T47D (cell line): ENCODE measurements around the gene FAM89A.
A peak's percentile ranks its signal among the peaks of the same experiment; 100 is the strongest.

Experiments used
- DNase-seq, 2 experiments: peaks; one replicate each; pipeline versions ENCODE4 v3.0.0 to v3.0.0-alpha.2; 2011 to 2012; ENCODE audit warnings: low read depth in 1 of 2, low spot score in 1 of 2
- JUND ChIP-seq: IDR thresholded peaks from 2 replicates; pipeline ENCODE4 v1.6.1; 2012; ENCODE audit warnings: low read depth
- in situ Hi-C: cut with HindIII; loops from 2 replicates; pipeline ENCODE4 v1.10.0; 2016; ENCODE audit warnings: low sequenced_read_pairs, low pct_unique_long_range_greater_than_20kb

Gene FAM89A

GRCh38 chr1:231040019-231040799 is at the start of gene FAM89A:
Gene FAM89A (minus strand): TSS chr1:231040254. CDS start chr1:231040211, 43 bp downstream.
- in situ Hi-C loops: no loop called here
- TF ChIP-seq JUND: no peak
- DNase-seq: peak in 1 of 2 experiments; percentile 38

- in situ Hi-C loops: no loop called here
- TF ChIP-seq JUND: no peak
- no peak for DNase-seq
Measured at GRCh38 chr1:231084353-231084752, 44.3 kb upstream of the FAM89A start.

GRCh38 chr1:231079163-231079562 is 39.1 kb upstream of the FAM89A start:
- no peak for TF ChIP-seq JUND
- no peak for DNase-seq
- in situ Hi-C loops: no loop called here

- in situ Hi-C loops: no loop called here
- no peak for TF ChIP-seq JUND
- DNase-seq: no peak
Measured at GRCh38 chr1:231078250-231078649, 38.2 kb upstream of the FAM89A start.

GRCh38 chr1:231076802-231077201 is 36.7 kb upstream of the FAM89A start:
- in situ Hi-C loops: no loop called here
- DNase-seq: no peak
- no peak for TF ChIP-seq JUND

GRCh38 chr1:231075497-231075896 is 35.4 kb upstream of the FAM89A start:
- no peak for DNase-seq
- TF ChIP-seq JUND: no peak
- in situ Hi-C loops: no loop called here

- in situ Hi-C loops: no loop called here
- TF ChIP-seq JUND: no peak
- no peak for DNase-seq
Measured at GRCh38 chr1:231075020-231075419, 35.0 kb upstream of the FAM89A start.

GRCh38 chr1:231074046-231074445 is 34.0 kb upstream of the FAM89A start:
- in situ Hi-C loops: no loop called here

GRCh38 chr1:231073331-231073730 is 33.3 kb upstream of the FAM89A start:
- TF ChIP-seq JUND: no peak
- no peak for DNase-seq
- in situ Hi-C loops: no loop called here

More at GRCh38 chr1:231074046-231074445, 34.0 kb upstream of the FAM89A start:
- DNase-seq: no peak
- TF ChIP-seq JUND: no peak

- in situ Hi-C loops: no loop called here
- TF ChIP-seq JUND: no peak
Measured at GRCh38 chr1:231072502-231073094, 32.5 kb upstream of the FAM89A start.

GRCh38 chr1:231072041-231072440 is 32.0 kb upstream of the FAM89A start:
- in situ Hi-C loops: no loop called here
- DNase-seq: no peak
- TF ChIP-seq JUND: no peak

More at GRCh38 chr1:231072502-231073094, 32.5 kb upstream of the FAM89A start:
- no peak for DNase-seq

GRCh38 chr1:231070758-231071444 is 30.8 kb upstream of the FAM89A start:
- no peak for TF ChIP-seq JUND
- in situ Hi-C loops: no loop called here
- no peak for DNase-seq

GRCh38 chr1:231069333-231069732 is 29.3 kb upstream of the FAM89A start:
- no peak for TF ChIP-seq JUND
- in situ Hi-C loops: no loop called here
- no peak for DNase-seq
